ENCODE data around the gene FAM221A.
A peak's percentile ranks its signal among the peaks of the same experiment; 100 is the strongest.

Gene FAM221A

GRCh38 chr7:23696916-23697441, 17.0 kb downstream of the FAM221A start:
- DNase-seq (ENCODE audit: low read depth) = no peak
- no peak overlapping the region for H3K4me3 ChIP-seq (ENCODE audit: control insufficient read depth, low read depth, low read length)
- TF ChIP-seq CTCF (IDR thresholded peaks at IDR 0.05; ENCODE audit: control insufficient read depth, insufficient read depth, low read depth, low read length, missing control alignments) = peak; percentile 75

- no peak for TF ChIP-seq CTCF (IDR thresholded peaks at IDR 0.05; ENCODE audit: control insufficient read depth, insufficient read depth, low read depth, low read length, missing control alignments)
- no peak overlapping the region for H3K4me3 ChIP-seq (ENCODE audit: control insufficient read depth, low read depth, low read length)
- DNase-seq (ENCODE audit: low read depth) = no peak
Measured at GRCh38 chr7:23698822-23699221, 18.8 kb downstream of the FAM221A start.

DNA sequence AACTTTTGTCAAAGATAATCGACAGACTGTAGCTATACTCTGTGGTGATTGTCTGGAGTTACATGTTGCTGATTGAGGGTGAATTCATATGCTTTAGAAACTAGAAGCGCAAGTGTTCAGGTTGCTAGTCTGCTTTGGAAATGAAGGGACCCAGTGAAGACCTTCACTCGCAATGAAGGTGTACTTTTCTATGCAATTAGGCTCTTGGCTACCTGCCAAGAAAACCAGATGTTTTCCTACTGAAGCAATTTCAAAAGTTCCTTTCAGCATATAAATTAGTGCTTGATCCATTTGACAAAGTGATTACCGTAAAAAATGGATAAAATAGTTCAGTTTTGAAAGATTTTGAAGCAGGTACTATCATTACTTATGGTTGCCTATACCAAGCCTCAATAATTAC, 20.0 kb downstream of the FAM221A start:
- no peak overlapping the region for H3K4me3 ChIP-seq (ENCODE audit: control insufficient read depth, low read depth, low read length)
- no peak for DNase-seq (ENCODE audit: low read depth)
- TF ChIP-seq CTCF (IDR thresholded peaks at IDR 0.05; ENCODE audit: control insufficient read depth, insufficient read depth, low read depth, low read length, missing control alignments) = no peak

GRCh38 chr7:23709081-23709750, 29.2 kb downstream of the FAM221A start:
- DNase-seq (ENCODE audit: low read depth) = no peak
- no peak for TF ChIP-seq CTCF (IDR thresholded peaks at IDR 0.05; ENCODE audit: control insufficient read depth, insufficient read depth, low read depth, low read length, missing control alignments)
- no peak overlapping the region for H3K4me3 ChIP-seq (ENCODE audit: control insufficient read depth, low read depth, low read length)

DNA sequence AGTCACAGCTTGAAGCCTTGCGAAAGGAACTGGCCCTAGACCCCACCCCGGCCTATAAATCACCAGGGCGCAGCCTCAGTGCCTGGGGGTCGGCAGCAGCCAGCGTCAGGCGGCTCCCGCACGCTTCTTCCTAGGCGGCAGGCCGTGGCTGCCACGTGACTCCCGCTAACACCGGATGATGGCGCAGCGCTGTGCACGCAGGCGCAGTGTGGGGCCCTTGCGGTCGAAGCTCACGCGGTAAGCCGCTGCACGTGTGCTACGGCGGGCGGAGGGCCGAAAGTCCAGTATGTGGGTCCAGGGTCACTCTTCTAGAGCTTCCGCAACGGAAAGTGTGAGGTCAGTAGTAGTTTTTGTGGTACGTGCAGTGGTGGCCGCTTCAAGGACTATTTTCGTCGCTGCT, 30.0 kb downstream of the FAM221A start, which contains the start of gene STK31:
TSS of gene STK31 (plus strand) at position 220 of the 400 bp plus-strand sequence. CDS start at position 287, 67 bp downstream.
- DNase-seq (ENCODE audit: low read depth) = no peak
- TF ChIP-seq CTCF (IDR thresholded peaks at IDR 0.05; ENCODE audit: control insufficient read depth, insufficient read depth, low read depth, low read length, missing control alignments) = no peak
- H3K4me3 ChIP-seq (ENCODE audit: control insufficient read depth, low read depth, low read length) = no peak within 1 kb of the TSS

DNA sequence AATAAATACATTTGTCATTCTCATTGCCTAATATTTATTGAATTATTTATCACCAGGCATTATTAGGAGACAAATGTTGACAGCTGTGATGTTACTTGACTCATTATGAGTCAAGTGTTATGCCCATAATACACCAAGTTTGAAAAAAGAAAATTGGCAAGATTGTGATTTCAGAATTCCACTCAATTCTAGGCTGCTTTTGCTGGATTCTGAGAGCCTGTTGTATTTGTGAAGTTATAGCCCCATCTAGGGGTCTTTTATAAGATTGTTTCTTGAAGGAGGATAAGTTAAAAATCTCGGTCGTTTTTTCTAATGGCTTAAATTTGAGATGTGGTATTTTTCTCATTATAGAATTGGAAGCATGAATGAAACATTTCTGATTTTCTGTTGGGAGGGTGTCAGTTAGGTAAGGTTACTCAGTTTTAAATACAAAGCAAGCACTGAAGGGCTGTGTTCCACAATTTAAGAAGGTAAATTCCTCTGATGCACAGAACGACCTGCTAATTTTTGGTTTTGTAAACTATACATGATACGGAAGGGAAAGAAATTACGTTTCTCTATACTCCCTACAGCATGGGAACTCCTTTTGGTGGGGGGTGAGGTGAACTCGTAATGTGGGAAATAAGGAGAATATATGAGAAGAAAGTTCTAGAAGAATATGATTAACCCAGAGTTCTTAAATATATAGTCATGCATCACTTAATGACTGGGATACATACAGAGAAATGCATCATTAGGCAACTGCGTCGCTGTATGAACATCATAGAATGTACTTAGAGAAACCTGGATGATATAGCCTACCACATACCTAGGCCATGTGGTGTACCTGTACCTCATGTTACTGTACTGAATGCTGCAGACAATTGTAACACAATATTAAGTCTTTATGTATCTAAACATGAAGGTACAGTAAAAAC, 32.6 kb downstream of the FAM221A start:
- TF ChIP-seq CTCF (IDR thresholded peaks at IDR 0.05; ENCODE audit: control insufficient read depth, insufficient read depth, low read depth, low read length, missing control alignments) = peak; percentile 33
- peak; percentile 23 for DNase-seq (ENCODE audit: low read depth)
- no peak overlapping the region for H3K4me3 ChIP-seq (ENCODE audit: control insufficient read depth, low read depth, low read length)
